H1 (cell line): ENCODE data around the gene ZFYVE16. TPM values are rescaled to one million over a fixed set of nuclear protein-coding genes. Genes with fewer than 3 reads are reported as not detected.

ENCODE experiments used
- CHD7 ChIP-seq: fragments of 300-600 bp; sonication (generic); IDR thresholded peaks from 2 replicates; pipeline ENCODE4 v1.7.1; 2012; ENCODE audit warnings: low read length, moderate library complexity, mild to moderate bottlenecking, inconsistent platforms; ENCODE audit not compliant: insufficient replicate concordance
- EGR1 ChIP-seq: IDR thresholded peaks from 2 replicates; pipeline ENCODE4 v1.6.1; 2011; ENCODE audit warnings: low read depth, low read length, borderline replicate concordance
- EZH2 ChIP-seq: fragments of 200-600 bp; sonication (generic); IDR thresholded peaks from 2 replicates; pipeline ENCODE4 v1.7.1; 2012; ENCODE audit warnings: low read depth, mild to moderate bottlenecking, moderate library complexity, low read length, inconsistent platforms; ENCODE audit not compliant: severe bottlenecking
- JUN ChIP-seq: IDR thresholded peaks from 2 replicates; pipeline ENCODE4 v1.6.1; 2011; ENCODE audit warnings: low read depth, mild to moderate bottlenecking, improper control_type of control experiment, low read length
- PHF8 ChIP-seq: fragments of 200-600 bp; sonication (generic); conservative IDR thresholded peaks from 2 replicates; pipeline ENCODE4 v1.7.1; 2012; ENCODE audit warnings: low read depth, mild to moderate bottlenecking, inconsistent platforms, low read length, moderate library complexity
- RAD21 ChIP-seq, 2 experiments: IDR thresholded peaks in 1 of 2; conservative IDR thresholded peaks in 1 of 2; 2 replicates each; pipeline ENCODE4 v1.6.1; 2011; ENCODE audit warnings: low read depth in 2 of 2, low read length in 2 of 2, improper control_type of control experiment in 1 of 2, inconsistent platforms in 1 of 2, mild to moderate bottlenecking in 1 of 2, moderate library complexity in 1 of 2
- RBBP5 ChIP-seq: IDR thresholded peaks from 2 replicates; pipeline ENCODE4 v1.7.1; 2012; ENCODE audit warnings: low read depth, mild to moderate bottlenecking, inconsistent platforms, low read length, moderate library complexity, borderline replicate concordance
- RXRA ChIP-seq: IDR thresholded peaks from 2 replicates; pipeline ENCODE4 v1.6.1; 2011; ENCODE audit warnings: low read depth, mild to moderate bottlenecking, low read length, moderate library complexity; ENCODE audit not compliant: insufficient read depth
- TBP ChIP-seq: IDR thresholded peaks from 2 replicates; pipeline ENCODE4 v1.6.1; 2011; ENCODE audit warnings: low read depth, low read length, improper control_type of control experiment
- polyA plus RNA-seq, 7 experiments: library from polyadenylated mRNA; depleted of rRNA in 3 of 7; stranded (reverse) in 5 of 7; unstranded in 2 of 7; fragments of >200 nt in 5 of 7; fragments of 200-250 nt in 2 of 7; gene quantifications; 1 replicate in 5 of 7; 2 replicates in 1 of 7; 4 replicates in 1 of 7; pipeline versions ENCODE4 v1.2.1 to v1.2.3, GENCODE V29; 2011 to 2013; ENCODE audit warnings: missing spikeins in 2 of 7, mixed read lengths in 2 of 7
- total RNA-seq: library from RNA; stranded (reverse); fragmentation: NEBNext Ultra II Directional; extraction: Animal tissue kit (Norgen Biotek cat#: 25700); gene quantifications from 2 replicates; pipeline ENCODE4 v1.2.1, GENCODE V29; 2021

Gene ZFYVE16
- total and polyA plus RNA-seq, 2 of the 8 experiments (the other 6 are each of a cell fraction or from before 2014, with no cell fraction given) = 3.6 to 24.2 TPM

GRCh38 chr5:80481019-80481893, 73.4 kb downstream of the ZFYVE16 start (continued):
- TF ChIP-seq RXRA (no peak), TBP (no peak), RBBP5 (no peak), EZH2 (no peak), CHD7 (no peak), EGR1 (0 out of 2 replicates have a peak, but pooled peaks have one; percentile 33), RAD21 (IDR thresholded peaks at IDR 0.05 in 1 of 2, conservative IDR thresholded peaks at IDR 0.05 in 1 of 2; ENCODE audit: low read depth in 2 of 2, low read length in 2 of 2) (peak; percentile 71 to 82), JUN (no peak), PHF8 (no peak)
